Activated B cell treated with CpG ODN at 0.5 μM for 24 hours (primary cell): Measurements from ENCODE around the gene KRT16. TPM values are rescaled to one million over a fixed set of nuclear protein-coding genes. Genes with fewer than 3 reads are reported as not detected.
"Not testable (repeated sequence)": the region's sequence is repeated elsewhere in the genome, so short reads cannot be mapped to it uniquely, and the experiment has no call there.

Experiments used
- ATAC-seq: fragments of 200-7000 bp; cut with Tn5 transposase; one replicate; pipeline ENCODE4 v1.10.0; 2021; ENCODE audit warnings: low read depth, mild to moderate bottlenecking, moderate library complexity
- CTCF ChIA-PET: fragments of 350-600 bp; sonication (Branson Sonifier 250); formaldehyde crosslinking; loops from one replicate; lab custom pipeline; 2021; ENCODE audit warnings: antibody characterized with exemption; lab: Charles Lee
- POLR2A ChIA-PET: fragments of 350-600 bp; sonication (Branson Sonifier 250); formaldehyde crosslinking; loops from one replicate; lab custom pipeline; 2021; ENCODE audit warnings: antibody characterized with exemption; lab: Charles Lee
- DNase-seq: peaks from one replicate; pipeline ENCODE4 v3.0.0; 2022
- H3K27ac Mint-ChIP-seq: one replicate; pipeline ENCODE4 v1.8.0; 2020; ENCODE audit warnings: mixed read lengths
- H3K27me3 Mint-ChIP-seq: one replicate; pipeline ENCODE4 v1.8.0; 2021; ENCODE audit warnings: mixed read lengths
- H3K36me3 Mint-ChIP-seq: one replicate; pipeline ENCODE4 v1.8.0; 2021; ENCODE audit warnings: low read depth, mixed read lengths
- H3K4me1 Mint-ChIP-seq: one replicate; pipeline ENCODE4 v1.8.0; 2021; ENCODE audit warnings: mixed read lengths
- H3K4me3 Mint-ChIP-seq: one replicate; pipeline ENCODE4 v1.8.0; 2020; ENCODE audit warnings: mild to moderate bottlenecking, mixed read lengths
- H3K9me3 Mint-ChIP-seq: one replicate; pipeline ENCODE4 v1.8.0; 2020; ENCODE audit warnings: mixed read lengths
- CTCF ChIP-seq: fragments of 200-600 bp; IDR thresholded peaks from one replicate; pipeline ENCODE4 v1.8.0; 2022; ENCODE audit warnings: antibody characterized with exemption, mild to moderate bottlenecking
- intact Hi-C: fragments of 100-400 bp; cut with micrococcal nuclease; formaldehyde crosslinking; loops from one replicate; pipeline ENCODE4 v1.15.1; 2024
- total RNA-seq: library from RNA; stranded (reverse); gene quantifications from 2 replicates; pipeline ENCODE4 v1.2.3, GENCODE V29; 2022

The KRT16 gene
- total RNA-seq, 1 donor from 2014 or later, result not detected

GRCh38 chr17:41588126-41588810 is 24.3 kb downstream of the KRT16 start:
- H3K9me3 Mint-ChIP-seq, result no peaks in the 10 kb centered on the region
- H3K36me3 Mint-ChIP-seq, result no peaks in the 10 kb centered on the region
- no peak for ATAC-seq
- H3K4me1 Mint-ChIP-seq, result no peaks in the 10 kb centered on the region
- intact Hi-C loops, result no loop called here
- H3K27me3 Mint-ChIP-seq, result peaks cover 18% of the 10 kb centered on the region
- H3K4me3 Mint-ChIP-seq, result no peak overlapping the region
- ChIA-PET POLR2A (no interaction called here), CTCF (no interaction called here)
- no peak for DNase-seq
- no peak for TF ChIP-seq CTCF
- H3K27ac Mint-ChIP-seq, result no peak overlapping the region

- ChIA-PET CTCF (no interaction called here), POLR2A (no interaction called here)
- ATAC-seq (no peak), DNase-seq (no peak)
- Mint-ChIP-seq H3K9me3 (no peaks in the 10 kb centered on the region), H3K36me3 (no peaks in the 10 kb centered on the region), H3K4me3 (no peak within 1 kb of the TSS), H3K27me3 (peaks cover 27% of the 10 kb centered on the region), H3K4me1 (no peaks in the 10 kb centered on the region), H3K27ac (no peak within 1 kb of the TSS)
- intact Hi-C loops, result no loop called here
- no peak for TF ChIP-seq CTCF
Observed at GRCh38 chr17:41586863-41587495, 25.6 kb downstream of the KRT16 start, which contains the start of gene KRT14. Gene KRT14 (minus strand): TSS chr17:41586895. CDS start chr17:41586834, 61 bp downstream.

GRCh38 chr17:41585301-41586056 is 27.1 kb downstream of the KRT16 start:
- H3K9me3 Mint-ChIP-seq, result no peaks in the 10 kb centered on the region
- H3K4me1 Mint-ChIP-seq, result no peaks in the 10 kb centered on the region
- intact Hi-C loops, result no loop called here
- no peak for TF ChIP-seq CTCF
- POLR2A ChIA-PET, result no interaction called here
- H3K27ac Mint-ChIP-seq, result no peak overlapping the region
- H3K4me3 Mint-ChIP-seq, result no peak overlapping the region
- peaks cover 28% of the 10 kb centered on the region for H3K27me3 Mint-ChIP-seq
- ATAC-seq (no peak), DNase-seq (no peak)
- no peaks in the 10 kb centered on the region for H3K36me3 Mint-ChIP-seq
- CTCF ChIA-PET, result no interaction called here

GRCh38 chr17:41584331-41584927 is 28.1 kb downstream of the KRT16 start:
- peaks cover 30% of the 10 kb centered on the region for H3K27me3 Mint-ChIP-seq
- ATAC-seq, H3K27ac Mint-ChIP-seq, POLR2A ChIA-PET, H3K4me3 Mint-ChIP-seq, DNase-seq, intact Hi-C loops, H3K4me1 Mint-ChIP-seq, H3K36me3 Mint-ChIP-seq, CTCF ChIA-PET, H3K9me3 Mint-ChIP-seq: not testable (repeated sequence)

- no peaks in the 10 kb centered on the region for H3K36me3 Mint-ChIP-seq
- no peak for TF ChIP-seq CTCF
- H3K9me3 Mint-ChIP-seq, result no peaks in the 10 kb centered on the region
- no peak overlapping the region for H3K27ac Mint-ChIP-seq
- ChIA-PET CTCF (no interaction called here), POLR2A (interaction anchor here (0.6 kb wide), 1 partner anchor 1352 kb away, joined by 5 read pairs; no protein-coding TSS in a partner anchor)
- DNase-seq, result no peak
- no peak overlapping the region for H3K4me3 Mint-ChIP-seq
- intact Hi-C loops, result no loop called here
- no peak for ATAC-seq
- peaks cover 29% of the 10 kb centered on the region for H3K27me3 Mint-ChIP-seq
- H3K4me1 Mint-ChIP-seq, result no peaks in the 10 kb centered on the region
Observed at GRCh38 chr17:41583137-41584127, 29.1 kb downstream of the KRT16 start.

GRCh38 chr17:41582061-41582968 is 30.3 kb downstream of the KRT16 start:
- H3K27me3 Mint-ChIP-seq, result peaks cover 36% of the 10 kb centered on the region
- ATAC-seq, H3K9me3 Mint-ChIP-seq, CTCF ChIA-PET, H3K4me1 Mint-ChIP-seq, POLR2A ChIA-PET, H3K4me3 Mint-ChIP-seq, intact Hi-C loops, H3K27ac Mint-ChIP-seq, DNase-seq, H3K36me3 Mint-ChIP-seq: not testable (repeated sequence)
